CD8-positive, alpha-beta memory T cell (primary cell): ENCODE measurements around the gene C11orf21. TPM values are rescaled to one million over a fixed set of nuclear protein-coding genes. Genes with fewer than 3 reads are reported as not detected.

Experiments
- CTCF ChIA-PET: fragments of 350-600 bp; sonication (Branson Sonifier 250); formaldehyde crosslinking; loops from one replicate; lab custom pipeline; 2021; ENCODE audit warnings: antibody characterized with exemption; lab: Charles Lee
- POLR2A ChIA-PET: fragments of 350-600 bp; sonication (Branson Sonifier 250); formaldehyde crosslinking; loops from one replicate; lab custom pipeline; 2021; ENCODE audit warnings: antibody characterized with exemption; lab: Charles Lee
- DNase-seq, 5 donors: peaks; one replicate each; pipeline versions ENCODE4 v3.0.0 to v3.0.0-alpha.2; 2020 to 2022; ENCODE audit warnings: mixed read lengths in 1 of 5
- H3K27ac ChIP-seq: one replicate; pipeline ENCODE4 v1.7.0; 2013; ENCODE audit warnings: low read depth, mild to moderate bottlenecking, low read length, moderate library complexity
- H3K27me3 ChIP-seq: 2 replicates; pipeline ENCODE4 v1.7.0; 2013; ENCODE audit warnings: low read length, mild to moderate bottlenecking; ENCODE audit not compliant: insufficient read depth, poor library complexity, severe bottlenecking
- H3K36me3 ChIP-seq: 2 replicates; pipeline ENCODE4 v1.7.0; 2013; ENCODE audit warnings: mild to moderate bottlenecking, low read length, moderate library complexity; ENCODE audit not compliant: insufficient read depth
- H3K4me1 ChIP-seq: 2 replicates; pipeline ENCODE4 v1.7.0; 2013; ENCODE audit warnings: mild to moderate bottlenecking, low read length, moderate library complexity; ENCODE audit not compliant: insufficient read depth
- H3K4me3 ChIP-seq: 2 replicates; pipeline ENCODE4 v1.7.0; 2013; ENCODE audit warnings: mild to moderate bottlenecking, low read length
- H3K9me3 ChIP-seq: 2 replicates; pipeline ENCODE4 v1.7.0; 2013; ENCODE audit warnings: mild to moderate bottlenecking, low read length
- H3K27ac Mint-ChIP-seq, 8 donors: one replicate each; pipeline ENCODE4 v1.8.0; 2020 to 2021; ENCODE audit warnings: mixed read lengths in 8 of 8, mild to moderate bottlenecking in 6 of 8, inconsistent platforms in 3 of 8, moderate library complexity in 3 of 8
- H3K27me3 Mint-ChIP-seq, 2 donors: one replicate each; pipeline ENCODE4 v1.8.0; 2020 to 2021; ENCODE audit warnings: mixed read lengths in 2 of 2, mild to moderate bottlenecking in 1 of 2, moderate library complexity in 1 of 2
- H3K36me3 Mint-ChIP-seq, 3 donors: one replicate each; pipeline ENCODE4 v1.8.0; 2020 to 2021; ENCODE audit warnings: mixed read lengths in 3 of 3, inconsistent platforms in 1 of 3, mild to moderate bottlenecking in 1 of 3
- H3K4me1 Mint-ChIP-seq, 3 donors: one replicate each; pipeline ENCODE4 v1.8.0; 2020 to 2021; ENCODE audit warnings: mixed read lengths in 3 of 3, inconsistent platforms in 1 of 3, mild to moderate bottlenecking in 1 of 3
- H3K4me3 Mint-ChIP-seq, 7 donors: one replicate each; pipeline ENCODE4 v1.8.0; 2020 to 2021; ENCODE audit warnings: mixed read lengths in 7 of 7, mild to moderate bottlenecking in 6 of 7, moderate library complexity in 4 of 7, inconsistent platforms in 2 of 7
- H3K9me3 Mint-ChIP-seq, 5 donors: one replicate each; pipeline ENCODE4 v1.8.0; 2020 to 2022; ENCODE audit warnings: mixed read lengths in 5 of 5, mild to moderate bottlenecking in 3 of 5, moderate library complexity in 2 of 5, inconsistent platforms in 1 of 5
- polyA plus RNA-seq: library from polyadenylated mRNA; unstranded; fragments of 300-500 nt; fragmentation: Illumina TruSeq; gene quantifications from one replicate; pipeline ENCODE4 v1.2.3, GENCODE V29; 2021
- total RNA-seq, 2 experiments: library from RNA; stranded (reverse); gene quantifications; one replicate each; pipeline ENCODE4 v1.2.3, GENCODE V29; 2021

The C11orf21 gene
- total and polyA plus RNA-seq, 3 experiments from 2014 or later: 8.8 to 30.1 (median 9.4) TPM

DNA sequence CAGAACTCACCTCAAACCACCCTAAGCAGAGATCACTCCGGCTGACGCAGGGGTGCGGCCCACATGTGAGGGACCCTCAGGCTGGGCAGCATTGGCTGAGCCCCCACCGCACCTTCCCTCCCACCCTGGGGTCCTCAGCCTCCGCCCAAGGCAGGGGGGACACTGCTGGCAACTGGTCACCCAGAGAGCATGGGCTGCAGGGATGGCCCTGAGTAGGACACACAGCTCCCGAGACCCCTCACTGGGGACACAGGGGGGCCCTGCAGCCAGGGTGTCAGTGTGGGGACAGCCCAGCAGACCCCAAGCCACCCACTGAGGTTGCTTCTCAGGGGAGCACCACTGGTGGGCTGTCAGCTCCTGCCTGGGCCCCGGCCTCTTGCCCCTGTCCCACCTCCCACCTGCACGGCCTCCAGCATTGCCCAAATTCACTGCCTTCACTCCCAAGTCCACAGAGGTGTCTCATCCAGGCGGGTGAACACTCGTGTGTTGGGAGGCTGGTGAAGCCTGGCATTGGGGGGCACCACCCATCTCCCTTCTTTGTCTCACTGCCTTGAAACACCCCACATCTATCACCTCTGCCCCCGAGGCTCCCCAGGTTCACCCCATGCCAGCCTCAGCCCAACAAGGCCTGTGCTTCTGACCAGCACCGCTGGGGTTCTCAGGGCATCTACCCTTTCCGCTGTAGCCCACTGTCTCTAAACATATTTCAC, 4.7 kb downstream of the C11orf21 start:
- POLR2A ChIA-PET: no interaction called here
- H3K4me3 Mint-ChIP-seq: peak overlapping the region in 1 of 7 donors; percentile 11
- peaks cover 0 to 2% of the 10 kb centered on the region in 2 donors for H3K27me3 Mint-ChIP-seq
- Histone ChIP-seq H3K27ac (no peak overlapping the region), H3K4me1 (peaks cover 41% of the 10 kb centered on the region), H3K9me3 (no peaks in the 10 kb centered on the region), H3K4me3 (no peak overlapping the region), H3K27me3 (no peaks in the 10 kb centered on the region), H3K36me3 (peaks cover 6% of the 10 kb centered on the region)
- no peaks in the 10 kb centered on the region for H3K9me3 Mint-ChIP-seq
- DNase-seq: no peak
- H3K36me3 Mint-ChIP-seq: peaks cover 0 to 19% (median 0%) of the 10 kb centered on the region in 3 donors
- peaks cover 27 to 84% (median 40%) of the 10 kb centered on the region in 3 donors for H3K4me1 Mint-ChIP-seq
- H3K27ac Mint-ChIP-seq: peak overlapping the region in 7 of 8 donors; percentile 9 to 91 (median 81)
- CTCF ChIA-PET: interaction anchor here (1.2 to 3.0 kb wide), 3 partner anchors 90 to 124 kb away, joined by 3 to 15 read pairs (median 3); no protein-coding TSS in a partner anchor

DNA sequence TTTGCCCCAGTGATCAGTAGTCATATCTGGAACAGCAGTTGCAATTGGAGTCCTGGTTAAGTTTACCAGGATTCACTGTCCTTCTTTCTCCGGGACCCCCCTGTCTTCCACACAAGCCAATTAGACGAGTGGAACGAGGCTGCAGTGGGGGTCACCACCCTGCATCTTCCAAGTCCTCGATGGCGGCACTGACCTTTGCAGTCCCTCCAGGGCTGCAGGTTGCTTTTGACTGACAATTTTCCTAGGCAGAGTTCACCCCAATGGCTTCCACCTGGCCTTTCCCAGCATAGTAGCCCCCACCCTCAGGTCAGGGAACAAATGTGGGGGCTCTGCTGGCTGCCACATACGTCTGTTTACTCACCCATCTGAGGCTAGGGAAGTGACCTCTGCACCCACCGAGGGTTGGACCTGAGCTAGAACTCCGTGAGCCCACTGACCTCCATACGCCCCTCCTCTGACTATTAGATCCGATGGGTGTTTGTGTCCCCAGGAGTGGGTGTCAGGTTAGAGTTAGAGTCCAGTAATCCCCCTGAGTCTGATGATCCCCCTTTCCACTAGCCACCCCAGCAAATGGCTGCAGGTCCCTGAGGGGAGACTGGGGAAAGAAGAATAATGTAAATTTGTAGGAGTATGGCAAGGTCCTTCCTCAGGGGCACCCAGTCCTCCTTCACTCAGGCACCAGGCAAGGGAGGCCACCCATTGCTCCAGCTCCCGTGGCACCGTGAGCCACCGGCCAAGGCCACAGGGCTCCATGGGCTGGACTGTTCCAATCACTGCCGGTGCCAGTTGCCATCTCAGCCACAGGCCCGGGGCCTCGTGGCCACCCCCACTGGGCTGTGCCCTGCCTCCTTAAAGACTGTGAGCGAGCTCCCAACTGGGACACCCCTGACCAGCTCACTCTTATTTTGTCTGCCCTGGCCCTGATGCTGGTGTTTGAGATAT, 5.5 kb downstream of the C11orf21 start:
- H3K9me3 ChIP-seq: no peaks in the 10 kb centered on the region
- ChIA-PET POLR2A (interaction anchor here (0.6 kb wide), 1 partner anchor 17 kb away, joined by 4 read pairs; no protein-coding TSS in a partner anchor), CTCF (interaction anchor here (1.0 to 3.0 kb wide), 3 partner anchors 9 to 124 kb away, joined by 3 to 15 read pairs (median 3); no protein-coding TSS in a partner anchor)
- no peak overlapping the region for H3K4me3 ChIP-seq
- Mint-ChIP-seq H3K27ac (peak overlapping the region in 4 of 8 donors; percentile 23 to 77 (median 52)), H3K27me3 (peaks cover 0 to 2% of the 10 kb centered on the region in 2 donors), H3K9me3 (no peaks in the 10 kb centered on the region), H3K36me3 (peaks cover 0 to 13% (median 0%) of the 10 kb centered on the region in 3 donors), H3K4me3 (peak overlapping the region in 1 of 7 donors; percentile 34), H3K4me1 (peaks cover 23 to 76% (median 36%) of the 10 kb centered on the region in 3 donors)
- no peak for DNase-seq
- H3K36me3 ChIP-seq: peaks cover 6% of the 10 kb centered on the region
- H3K27ac ChIP-seq: no peak overlapping the region
- H3K4me1 ChIP-seq: peaks cover 41% of the 10 kb centered on the region
- H3K27me3 ChIP-seq: no peaks in the 10 kb centered on the region

DNA sequence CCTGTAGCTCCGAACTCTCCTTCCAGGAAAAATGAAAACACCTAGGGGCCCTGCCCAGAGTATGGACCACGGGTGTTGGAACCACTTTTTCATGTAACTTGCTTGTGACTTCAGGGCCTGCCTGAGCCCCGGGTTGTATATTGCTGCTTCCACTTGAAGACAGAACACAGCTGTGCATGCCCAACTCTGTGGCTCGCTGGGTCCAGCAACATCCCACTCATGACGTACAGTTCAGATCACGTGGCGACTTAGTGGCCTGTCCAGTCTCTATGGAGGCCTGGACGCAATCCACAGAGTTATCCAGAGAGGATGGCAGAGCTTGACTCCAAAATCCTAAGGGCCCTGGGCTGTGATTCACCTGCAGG, 6.8 kb downstream of the C11orf21 start:
- no peak for DNase-seq
- H3K27me3 Mint-ChIP-seq: peaks cover 2 to 3% of the 10 kb centered on the region in 2 donors
- H3K9me3 Mint-ChIP-seq: no peaks in the 10 kb centered on the region
- POLR2A ChIA-PET: no interaction called here
- Histone ChIP-seq H3K4me3 (no peak overlapping the region), H3K4me1 (peaks cover 35% of the 10 kb centered on the region), H3K27me3 (no peaks in the 10 kb centered on the region), H3K36me3 (peaks cover 6% of the 10 kb centered on the region), H3K9me3 (no peaks in the 10 kb centered on the region), H3K27ac (no peak overlapping the region)
- H3K27ac Mint-ChIP-seq: peak overlapping the region in 6 of 8 donors; percentile 21 to 94 (median 73)
- CTCF ChIA-PET: interaction anchor here (1.0 to 3.0 kb wide), 3 partner anchors 10 to 126 kb away, joined by 4 to 15 read pairs (median 5); no protein-coding TSS in a partner anchor
- H3K36me3 Mint-ChIP-seq: peaks cover 0 to 13% (median 0%) of the 10 kb centered on the region in 3 donors
- H3K4me3 Mint-ChIP-seq: no peak overlapping the region
- H3K4me1 Mint-ChIP-seq: peaks cover 23 to 67% (median 35%) of the 10 kb centered on the region in 3 donors

DNA sequence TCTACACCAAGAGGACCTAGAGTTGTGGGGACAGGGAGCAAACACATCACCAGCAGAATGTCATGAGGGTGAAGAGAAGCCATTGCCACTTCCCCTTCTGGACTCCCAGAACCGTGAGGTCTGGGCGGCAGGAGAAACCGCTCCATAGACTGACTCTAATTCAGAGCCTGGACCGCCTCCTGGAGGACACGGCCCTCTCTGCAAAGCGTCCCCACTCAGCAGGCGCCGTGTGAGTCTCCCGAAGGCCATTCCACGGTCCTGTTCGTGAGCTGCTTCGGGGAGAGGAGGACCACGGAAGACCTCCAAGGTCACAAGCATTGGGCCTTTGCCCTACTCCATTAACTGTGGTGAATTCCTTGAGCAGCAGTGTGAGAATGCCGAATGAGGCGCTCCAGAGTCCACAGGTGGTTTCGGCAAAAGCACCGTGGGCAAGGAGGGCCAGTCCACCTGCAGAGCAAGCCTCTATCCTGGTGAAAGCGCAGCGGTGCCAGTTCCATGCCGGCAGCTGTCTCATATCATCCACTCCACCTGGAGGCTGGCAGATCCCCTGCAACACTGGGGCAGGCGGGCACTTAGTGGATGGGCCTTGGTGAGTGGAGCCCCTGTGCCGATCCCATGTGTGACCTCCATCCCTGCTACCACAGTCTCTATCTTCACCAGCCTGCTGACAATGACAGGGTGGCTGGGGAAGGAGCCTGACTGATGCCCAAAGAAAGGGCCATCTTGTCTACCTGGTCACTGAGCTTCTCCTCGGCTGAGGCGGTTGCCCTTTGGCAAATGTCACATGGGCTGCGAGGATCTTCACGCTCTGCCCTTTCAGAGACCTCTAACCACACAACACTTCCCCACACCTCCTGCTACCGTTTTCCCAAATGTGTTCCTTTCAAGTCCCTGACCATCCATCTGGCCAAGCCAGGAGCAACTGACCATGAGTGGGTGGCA, 7.5 kb downstream of the C11orf21 start:
- Histone ChIP-seq H3K9me3 (no peaks in the 10 kb centered on the region), H3K27me3 (no peaks in the 10 kb centered on the region), H3K36me3 (peaks cover 6% of the 10 kb centered on the region), H3K4me1 (peaks cover 29% of the 10 kb centered on the region), H3K4me3 (no peak overlapping the region), H3K27ac (no peak overlapping the region)
- DNase-seq: no peak
- Mint-ChIP-seq H3K9me3 (no peaks in the 10 kb centered on the region), H3K27me3 (peaks cover 2 to 9% of the 10 kb centered on the region in 2 donors), H3K36me3 (peaks cover 0 to 16% (median 0%) of the 10 kb centered on the region in 3 donors), H3K27ac (peak overlapping the region in 6 of 8 donors; percentile 31 to 94 (median 73)), H3K4me1 (peaks cover 18 to 60% (median 34%) of the 10 kb centered on the region in 3 donors), H3K4me3 (peak overlapping the region in 1 of 7 donors; percentile 56)
- CTCF ChIA-PET: interaction anchor here (1.0 to 3.0 kb wide), 3 partner anchors 11 to 126 kb away, joined by 4 to 15 read pairs (median 5); no protein-coding TSS in a partner anchor
- POLR2A ChIA-PET: no interaction called here

DNA sequence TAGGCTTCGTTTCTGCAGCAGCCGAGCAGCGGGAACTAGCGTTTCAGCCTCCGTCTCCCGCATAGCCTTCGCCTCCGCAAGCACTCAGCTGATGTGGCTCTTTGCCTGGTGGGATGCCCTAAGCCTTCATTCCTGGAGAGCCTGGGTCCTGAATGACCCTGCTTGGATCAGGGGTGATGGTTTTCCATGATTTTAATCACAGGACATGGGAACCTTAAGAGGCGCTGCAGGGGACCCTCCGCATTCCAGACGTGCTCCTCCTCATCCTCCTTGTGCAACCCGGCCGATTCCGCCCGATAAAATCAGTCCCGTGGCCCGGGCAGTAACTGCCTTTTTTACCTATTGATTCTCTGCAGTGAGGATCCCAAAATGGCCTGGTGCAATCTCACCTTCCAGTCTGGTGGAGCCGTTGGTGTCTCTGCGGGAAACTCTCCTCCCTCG, 8.2 kb downstream of the C11orf21 start:
- H3K27me3 ChIP-seq: no peaks in the 10 kb centered on the region
- Mint-ChIP-seq H3K36me3 (peaks cover 0 to 16% (median 0%) of the 10 kb centered on the region in 3 donors), H3K4me1 (peaks cover 17 to 55% (median 36%) of the 10 kb centered on the region in 3 donors), H3K9me3 (no peaks in the 10 kb centered on the region), H3K4me3 (peak overlapping the region in 1 of 7 donors; percentile 44), H3K27ac (peak overlapping the region in 1 of 8 donors; percentile 12), H3K27me3 (peaks cover 2 to 10% of the 10 kb centered on the region in 2 donors)
- ChIA-PET POLR2A (no interaction called here), CTCF (interaction anchor here (1.9 kb wide), 1 partner anchor 95 kb away, joined by 5 read pairs; no protein-coding TSS in a partner anchor)
- no peak overlapping the region for H3K4me3 ChIP-seq
- peaks cover 22% of the 10 kb centered on the region for H3K4me1 ChIP-seq
- no peaks in the 10 kb centered on the region for H3K9me3 ChIP-seq
- peaks cover 6% of the 10 kb centered on the region for H3K36me3 ChIP-seq
- DNase-seq: no peak
- H3K27ac ChIP-seq: no peak overlapping the region

DNA sequence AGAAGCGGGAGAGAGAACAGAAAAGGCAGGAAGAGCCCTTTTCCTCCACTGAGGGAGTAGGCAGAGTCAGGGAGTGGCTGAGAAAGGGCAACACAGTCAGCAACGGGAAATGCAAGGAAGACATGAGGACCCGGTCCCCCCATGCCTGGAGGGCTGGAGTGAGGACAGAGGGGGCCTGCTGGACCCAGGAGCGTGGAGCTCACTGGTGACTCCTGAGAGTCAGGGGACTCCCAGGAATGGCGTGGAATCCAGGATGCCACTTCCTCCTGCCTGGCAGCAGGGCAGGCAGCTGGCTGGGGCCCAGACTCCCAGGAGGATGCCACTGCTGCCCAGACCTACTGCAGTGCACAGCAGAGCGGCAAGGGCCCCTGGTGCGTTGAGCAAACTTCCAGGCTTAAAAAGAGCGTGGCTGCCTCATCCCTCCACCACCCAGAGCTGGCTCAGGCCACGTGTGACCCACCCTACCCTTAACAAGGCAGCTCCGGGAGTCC, 11.3 kb downstream of the C11orf21 start:
- Mint-ChIP-seq H3K27me3 (peaks cover 6 to 13% of the 10 kb centered on the region in 2 donors), H3K4me1 (peaks cover 10 to 37% (median 31%) of the 10 kb centered on the region in 3 donors), H3K27ac (no peak overlapping the region), H3K9me3 (no peaks in the 10 kb centered on the region), H3K36me3 (peaks cover 0 to 5% (median 2%) of the 10 kb centered on the region in 3 donors), H3K4me3 (no peak overlapping the region)
- POLR2A ChIA-PET: no interaction called here
- H3K4me3 ChIP-seq: no peak overlapping the region
- peaks cover 13% of the 10 kb centered on the region for H3K4me1 ChIP-seq
- H3K36me3 ChIP-seq: no peaks in the 10 kb centered on the region
- H3K27me3 ChIP-seq: no peaks in the 10 kb centered on the region
- CTCF ChIA-PET: interaction anchor here (1.3 to 2.1 kb wide), 2 partner anchors 9 to 125 kb away, joined by 3 to 8 read pairs; no protein-coding TSS in a partner anchor
- no peak for DNase-seq
- H3K27ac ChIP-seq: no peak overlapping the region
- H3K9me3 ChIP-seq: no peaks in the 10 kb centered on the region
